Hepatocyte (in vitro differentiated cells): Measurements from ENCODE around the gene RGS11. TPM values are rescaled to one million over a fixed set of nuclear protein-coding genes. Genes with fewer than 3 reads are reported as not detected.

Source experiments
- DNase-seq: peaks from one replicate; pipeline ENCODE4 v3.0.0-alpha.2; 2016; ENCODE audit warnings: low spot score
- H2AFZ ChIP-seq: fragments of 200-600 bp; sonication (generic); 2 replicates; pipeline ENCODE4 v1.6.0; 2016; ENCODE audit warnings: antibody characterized with exemption, mild to moderate bottlenecking
- H3K27ac ChIP-seq: fragments of 200-600 bp; sonication (generic); 2 replicates; pipeline ENCODE4 v1.5.1; 2016; ENCODE audit warnings: mild to moderate bottlenecking
- H3K27me3 ChIP-seq: fragments of 200-600 bp; sonication (generic); 2 replicates; pipeline ENCODE4 v1.6.1; 2016
- H3K36me3 ChIP-seq: fragments of 200-600 bp; sonication (generic); replicated peaks from 2 replicates; pipeline ENCODE4 v1.5.1; 2016; ENCODE audit warnings: low read depth; ENCODE audit not compliant: insufficient read depth
- H3K4me1 ChIP-seq: fragments of 200-600 bp; sonication (generic); 2 replicates; pipeline ENCODE4 v1.5.1; 2016; ENCODE audit warnings: mild to moderate bottlenecking, moderate library complexity; ENCODE audit not compliant: insufficient read depth
- H3K4me2 ChIP-seq: fragments of 200-600 bp; sonication (generic); 2 replicates; pipeline ENCODE4 v1.6.0; 2016
- H3K4me3 ChIP-seq: fragments of 200-600 bp; sonication (generic); 2 replicates; pipeline ENCODE4 v1.5.1; 2016; ENCODE audit warnings: mild to moderate bottlenecking
- H3K79me2 ChIP-seq: fragments of 200-600 bp; sonication (generic); 2 replicates; pipeline ENCODE4 v1.6.0; 2017; ENCODE audit warnings: mild to moderate bottlenecking
- H3K9me2 ChIP-seq: fragments of 200-600 bp; sonication (generic); replicated peaks from 2 replicates; pipeline ENCODE4 v1.6.0; 2017; ENCODE audit warnings: mild to moderate bottlenecking; ENCODE audit not compliant: insufficient read depth
- H3K9me3 ChIP-seq: fragments of 200-600 bp; sonication (generic); 2 replicates; pipeline ENCODE4 v1.5.1; 2016; ENCODE audit warnings: low read depth, mild to moderate bottlenecking
- H4K20me1 ChIP-seq: fragments of 200-600 bp; sonication (generic); 2 replicates; pipeline ENCODE4 v1.6.0; 2016; ENCODE audit warnings: mild to moderate bottlenecking; ENCODE audit not compliant: insufficient read depth, poor library complexity, severe bottlenecking
- CTCF ChIP-seq: fragments of 200-600 bp; sonication (generic); IDR thresholded peaks from 2 replicates; pipeline ENCODE4 v1.5.1; 2016; ENCODE audit warnings: antibody characterized with exemption, mild to moderate bottlenecking; ENCODE audit not compliant: poor library complexity
- EZH2 ChIP-seq: fragments of 200-600 bp; sonication (generic); IDR thresholded peaks from 2 replicates; pipeline ENCODE4 v1.6.1; 2016; ENCODE audit warnings: antibody characterized with exemption, mild to moderate bottlenecking, borderline replicate concordance
- EZH2phosphoT487 ChIP-seq: fragments of 200-600 bp; sonication (generic); IDR thresholded peaks from one replicate; pipeline ENCODE4 v1.6.1; 2018; ENCODE audit warnings: antibody characterized with exemption, mild to moderate bottlenecking, low read depth, moderate library complexity; ENCODE audit not compliant: unreplicated experiment, severe bottlenecking
- WGBS: methylation state at CpG from one replicate; pipeline ENCODE4 v1.1.6; 2016; ENCODE audit warnings: low lambda C conversion rate; ENCODE audit errors: missing lambda C conversion rate; 5-methylcytosine and 5-hydroxymethylcytosine counted together
- polyA plus RNA-seq: library from polyadenylated mRNA; unstranded; fragments of >200 nt; fragmentation: Nextera tagmentation; extraction: Ambion mirVana; gene quantifications from 2 replicates; pipeline ENCODE4 v1.2.1, GENCODE V29; 2016
- total RNA-seq: library from RNA; depleted of rRNA; stranded (reverse); fragments of >200 nt; gene quantifications from 2 replicates; pipeline ENCODE4 v1.2.3, GENCODE V29; 2014

The RGS11 gene
- total and polyA plus RNA-seq, 2 experiments from 2014 or later = 0.57 to 0.93 TPM

- WGBS = 87% methylated on average over 14 of the region's 14 CpGs
- Histone ChIP-seq H2AFZ (no peak overlapping the region), H4K20me1 (peaks cover 24% of the 10 kb centered on the region), H3K27ac (no peak overlapping the region), H3K9me3 (no peaks in the 10 kb centered on the region), H3K4me1 (no peaks in the 10 kb centered on the region), H3K36me3 (no peaks in the 10 kb centered on the region), H3K27me3 (no peaks in the 10 kb centered on the region), H3K4me3 (no peak overlapping the region), H3K79me2 (peaks cover 58% of the 10 kb centered on the region), H3K9me2 (no peaks in the 10 kb centered on the region), H3K4me2 (no peak overlapping the region)
- no peak for DNase-seq
- TF ChIP-seq EZH2phosphoT487 (no peak), CTCF (no peak), EZH2 (no peak)
Measured at GRCh38 chr16:314795-315299, 39.1 kb upstream of the RGS11 start.

- H3K36me3 ChIP-seq = no peaks in the 10 kb centered on the region
- no peak overlapping the region for H3K4me2 ChIP-seq
- H4K20me1 ChIP-seq = peaks cover 24% of the 10 kb centered on the region
- 98% methylated on average over 16 of the region's 16 CpGs for WGBS
- H3K4me3 ChIP-seq = no peak overlapping the region
- H3K27ac ChIP-seq = no peak overlapping the region
- no peak overlapping the region for H2AFZ ChIP-seq
- H3K27me3 ChIP-seq = no peaks in the 10 kb centered on the region
- no peak for TF ChIP-seq EZH2
- TF ChIP-seq CTCF = no peak
- no peak for TF ChIP-seq EZH2phosphoT487
- H3K9me3 ChIP-seq = no peaks in the 10 kb centered on the region
- peaks cover 53% of the 10 kb centered on the region for H3K79me2 ChIP-seq
- no peaks in the 10 kb centered on the region for H3K4me1 ChIP-seq
- DNase-seq = no peak
- H3K9me2 ChIP-seq = no peaks in the 10 kb centered on the region
Measured at GRCh38 chr16:314351-314750, 38.6 kb upstream of the RGS11 start.

GRCh38 chr16:311725-312124, 36.0 kb upstream of the RGS11 start:
- 96% methylated on average over 15 of the region's 15 CpGs for WGBS
- H4K20me1 ChIP-seq = peaks cover 8% of the 10 kb centered on the region
- no peak for DNase-seq
- no peaks in the 10 kb centered on the region for H3K9me2 ChIP-seq
- no peak overlapping the region for H3K4me3 ChIP-seq
- no peaks in the 10 kb centered on the region for H3K4me1 ChIP-seq
- H2AFZ ChIP-seq = no peak overlapping the region
- no peaks in the 10 kb centered on the region for H3K27me3 ChIP-seq
- H3K4me2 ChIP-seq = no peak overlapping the region
- no peak overlapping the region for H3K27ac ChIP-seq
- peaks cover 26% of the 10 kb centered on the region for H3K79me2 ChIP-seq
- TF ChIP-seq EZH2phosphoT487 (no peak), EZH2 (no peak), CTCF (no peak)
- H3K9me3 ChIP-seq = no peaks in the 10 kb centered on the region
- H3K36me3 ChIP-seq = no peaks in the 10 kb centered on the region

- H3K9me3 ChIP-seq = no peaks in the 10 kb centered on the region
- H3K9me2 ChIP-seq = no peaks in the 10 kb centered on the region
- H3K27me3 ChIP-seq = no peaks in the 10 kb centered on the region
- DNase-seq = no peak
- TF ChIP-seq CTCF = no peak
- no peak for TF ChIP-seq EZH2phosphoT487
- no peak for TF ChIP-seq EZH2
- peaks cover 4% of the 10 kb centered on the region for H3K79me2 ChIP-seq
- no peaks in the 10 kb centered on the region for H3K4me1 ChIP-seq
- no peak overlapping the region for H3K4me3 ChIP-seq
- no peak overlapping the region for H2AFZ ChIP-seq
- H3K36me3 ChIP-seq = no peaks in the 10 kb centered on the region
- H3K27ac ChIP-seq = no peak overlapping the region
- WGBS = 92% methylated on average over 7 of the region's 7 CpGs
- no peak overlapping the region for H3K4me2 ChIP-seq
- H4K20me1 ChIP-seq = no peaks in the 10 kb centered on the region
Measured at GRCh38 chr16:309476-309875, 33.7 kb upstream of the RGS11 start.
